NCI-H128 (cell line): ENCODE measurements around the gene IQCE.

Experiments
- DNase-seq: peaks from one replicate; lab custom pipeline; 2025; ENCODE audit not compliant: unreplicated experiment; lab: John Stamatoyannopoulos, UW

IQCE gene

DNA sequence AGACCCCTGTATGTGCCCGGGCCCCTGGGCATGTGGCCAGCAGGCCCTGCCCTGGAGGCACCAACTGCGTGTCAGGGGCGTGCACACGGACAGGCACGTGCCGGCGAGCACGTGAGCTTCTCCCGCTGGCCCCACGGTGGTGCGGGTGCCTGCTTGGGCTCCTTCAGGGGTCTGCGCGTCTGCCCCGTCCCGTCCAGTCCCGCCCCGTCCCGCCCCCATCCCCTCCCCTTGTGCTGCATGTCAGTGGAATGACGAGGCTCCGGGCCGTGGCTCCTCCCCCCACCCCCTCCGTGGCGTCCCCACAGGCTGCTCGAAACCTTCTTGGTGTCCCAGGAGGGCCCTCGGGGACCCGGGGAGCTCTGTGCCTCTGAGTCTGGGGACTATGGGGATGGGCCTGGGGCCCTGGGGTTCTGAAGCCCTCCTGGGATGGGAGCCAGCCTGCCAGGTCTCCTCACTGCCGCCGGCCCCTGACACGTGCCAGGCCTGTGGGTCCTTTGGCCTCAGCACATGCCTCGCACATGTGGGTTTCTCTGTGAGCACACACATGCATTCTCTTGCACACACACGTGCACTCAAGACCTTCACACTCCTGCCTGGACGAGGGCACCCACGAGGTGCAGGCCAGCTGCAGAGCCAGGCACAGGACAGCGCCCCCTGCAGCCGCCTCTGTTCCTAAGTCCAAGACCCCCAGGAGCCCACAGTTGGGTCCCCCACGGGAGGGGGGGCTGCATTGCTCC, 101.7 kb downstream of the IQCE start:
- DNase-seq, result no peak

DNA sequence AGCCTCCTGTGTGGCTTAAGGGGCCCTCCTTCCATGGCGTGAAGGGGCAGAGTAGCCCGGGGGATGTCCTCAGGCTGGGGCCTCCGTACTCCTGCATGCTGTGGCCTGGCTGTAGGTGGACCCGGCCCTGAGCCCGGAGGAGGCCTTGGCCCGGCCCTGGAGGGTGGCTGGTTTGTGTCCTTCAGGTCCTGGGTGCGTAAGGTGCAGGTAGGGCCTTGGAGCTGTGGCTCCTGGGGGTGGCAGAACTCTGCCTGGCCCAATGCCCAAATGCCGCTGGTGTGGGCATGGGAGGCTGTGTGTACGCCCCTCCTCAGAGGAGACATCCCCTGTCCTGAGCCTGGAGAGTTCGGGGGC, 102.3 kb downstream of the IQCE start:
- no peak for DNase-seq

DNA sequence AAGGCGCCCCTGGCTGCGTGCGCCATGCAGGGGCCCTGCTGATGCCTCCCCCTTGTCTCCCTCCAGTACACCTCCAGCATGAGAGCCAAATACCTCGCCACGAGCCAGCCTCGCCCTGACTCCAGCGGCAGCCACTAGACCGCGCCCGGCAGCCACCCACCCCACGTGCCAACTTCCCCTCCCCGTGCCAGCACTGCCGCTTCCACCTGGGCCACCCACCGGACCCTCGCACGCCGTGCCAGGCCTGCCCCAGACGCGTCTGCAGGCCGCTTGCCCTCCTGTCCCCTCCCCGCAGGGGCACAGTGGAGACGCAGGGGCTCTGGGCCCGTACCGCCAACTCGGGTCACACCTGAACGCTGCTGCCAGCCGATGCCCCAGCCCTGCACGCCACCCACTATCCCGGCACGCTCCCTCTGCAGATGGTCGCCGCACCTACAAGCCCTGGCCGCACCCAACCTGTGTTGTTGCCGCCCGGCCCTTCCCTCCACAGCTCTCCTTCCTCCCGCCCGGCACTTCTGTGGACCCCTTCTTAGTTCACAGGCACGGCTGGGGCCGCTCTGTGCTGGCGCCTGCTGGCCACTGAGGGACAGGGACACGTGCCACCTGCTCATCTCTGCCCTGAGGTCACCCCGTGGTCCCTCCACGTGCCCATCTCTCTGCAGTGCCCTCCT, 103.0 kb downstream of the IQCE start:
- DNase-seq, result no peak

DNA sequence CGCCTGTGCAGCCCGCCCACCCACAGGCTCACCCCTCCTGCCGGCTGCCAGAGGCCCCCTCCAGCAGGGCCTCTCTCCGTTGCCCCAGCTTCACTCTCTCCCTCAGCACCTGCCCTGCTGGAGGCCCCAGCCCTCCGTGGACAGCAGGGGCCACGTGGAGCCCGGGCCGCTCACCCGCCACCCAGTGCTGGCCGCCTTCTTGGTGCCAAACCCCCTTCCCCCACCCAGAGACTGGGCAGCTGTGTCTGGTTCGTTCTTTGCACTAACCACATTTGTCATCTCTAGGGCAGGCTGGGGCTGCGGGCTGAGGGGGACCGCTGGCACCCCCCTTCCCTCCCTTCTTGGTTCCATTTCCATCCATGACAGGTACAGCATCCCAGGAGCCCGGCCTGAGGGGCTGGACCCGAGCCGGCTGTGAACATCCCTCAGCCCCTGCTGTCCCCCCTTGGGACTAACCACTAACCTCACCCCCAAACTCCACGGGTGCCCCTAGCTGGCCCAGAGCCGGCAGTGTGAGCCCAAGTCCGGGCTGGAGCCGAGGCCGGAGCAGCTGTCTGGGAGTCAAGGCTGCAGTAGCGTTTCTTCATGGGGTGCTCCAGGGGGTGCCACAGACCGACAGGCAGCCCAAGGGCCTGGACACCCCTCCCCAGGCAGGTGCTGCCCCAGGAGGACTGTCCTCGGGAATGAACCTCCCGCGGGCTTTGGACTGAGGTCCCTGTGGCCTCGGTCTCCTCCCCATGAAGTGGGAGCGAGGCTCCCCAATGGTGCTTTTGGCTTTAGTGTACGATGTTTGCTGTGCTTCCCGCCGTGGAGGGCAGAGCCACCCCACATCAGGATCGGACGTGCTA, 103.7 kb downstream of the IQCE start:
- DNase-seq, result no peak

DNA sequence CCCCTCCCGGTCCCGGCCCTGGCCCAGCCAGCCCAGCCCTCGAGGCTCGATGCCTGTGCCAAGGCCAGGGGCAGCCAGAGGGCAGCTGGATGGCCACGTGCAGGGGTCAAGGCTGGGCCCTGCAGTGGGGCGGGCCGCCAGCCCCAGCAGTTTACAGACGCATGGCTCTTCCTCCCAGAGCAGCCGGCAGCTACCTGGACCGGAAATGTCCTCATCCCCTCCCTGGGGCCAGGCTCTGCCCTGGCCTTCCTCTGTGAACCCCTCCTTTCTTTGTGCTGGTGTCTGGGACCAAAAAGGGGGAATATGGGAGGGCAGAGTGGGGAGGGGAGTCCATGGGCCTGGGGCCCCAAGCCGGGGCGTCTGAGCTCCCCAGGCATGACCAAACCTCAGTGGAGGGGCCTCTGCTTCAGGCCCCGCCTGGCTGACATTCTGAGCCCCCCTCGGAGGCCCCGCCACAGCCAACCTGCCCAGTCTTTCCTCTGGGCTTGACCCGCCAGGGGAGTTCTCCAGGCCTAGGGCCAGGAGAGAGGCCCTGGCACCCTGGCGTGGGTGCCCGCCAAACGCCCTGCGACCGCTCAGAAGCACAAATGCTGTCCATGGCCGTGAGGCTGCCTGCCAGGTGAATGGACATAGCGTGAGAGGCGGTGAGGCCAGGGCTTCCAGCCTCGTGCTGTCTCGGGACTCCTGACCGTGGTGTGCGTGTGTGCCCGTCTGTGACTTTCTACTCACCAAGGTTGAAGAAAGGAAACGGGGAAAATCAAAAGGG, 104.5 kb downstream of the IQCE start:
- DNase-seq, result no peak

DNA sequence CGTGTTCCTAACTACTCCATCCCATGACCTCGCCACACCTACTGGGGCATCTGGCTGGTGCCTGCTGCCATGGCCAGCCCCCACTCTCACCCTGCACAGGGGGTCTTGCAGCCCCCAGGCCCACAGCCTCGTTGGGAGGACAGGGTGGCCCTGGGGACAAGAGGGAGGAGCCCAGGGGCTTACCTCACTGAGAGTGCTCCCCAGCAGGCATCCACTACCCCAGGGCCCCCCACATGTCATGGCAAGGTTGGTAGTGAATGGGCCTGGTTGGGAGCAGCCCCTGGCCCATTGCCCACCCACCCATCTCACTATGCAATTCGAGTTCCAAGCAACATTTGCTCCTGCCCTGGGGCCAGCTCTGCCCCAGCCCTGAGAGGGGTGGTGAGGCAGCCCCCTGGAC, 105.2 kb downstream of the IQCE start:
- no peak for DNase-seq
